ENCODE measurements around the gene PDCD4. TPM values are rescaled to one million over a fixed set of nuclear protein-coding genes. Genes with fewer than 3 reads are reported as not detected.

Gene PDCD4
- total and polyA plus RNA-seq, 9 of the 15 experiments (the other 6 are each of a cell fraction or from before 2014, with no cell fraction given), result 12.9 to 44.1 (median 33.7) TPM

- TF ChIP-seq ZKSCAN1 (IDR thresholded peaks at IDR 0.05; ENCODE audit: low read depth, low read length) (no peak), ETV1 (tag; conservative IDR thresholded peaks at IDR 0.05; ENCODE audit: low read depth) (0 out of 2 replicates have a peak, but pooled peaks have one; percentile 42), HSF4 (CRISPR knock-in tag; IDR thresholded peaks at IDR 0.05; ENCODE audit: borderline replicate concordance) (no peak), DPF2 (IDR thresholded peaks at IDR 0.05) (no peak), HMBOX1 (IDR thresholded peaks at IDR 0.05) (no peak), TCF3 (CRISPR knock-in tag; IDR thresholded peaks at IDR 0.05) (no peak), EP300 (IDR thresholded peaks at IDR 0.05; ENCODE audit: low read length) (no peak), DLX4 (CRISPR knock-in tag; IDR thresholded peaks at IDR 0.05) (no peak), ZNF436 (CRISPR knock-in tag; IDR thresholded peaks at IDR 0.05) (no peak), U2AF1 (optimal IDR thresholded peaks at IDR 0.05; ENCODE audit: low read depth, low read length) (no peak), PRMT5 (CRISPR knock-in tag; IDR thresholded peaks at IDR 0.05) (no peak), ZNF785 (CRISPR knock-in tag; IDR thresholded peaks at IDR 0.05) (no peak), LCOR (CRISPR knock-in tag; IDR thresholded peaks at IDR 0.05) (no peak), POLR3G (IDR thresholded peaks at IDR 0.05; ENCODE audit: extremely low read depth, insufficient read length, insufficient replicate concordance) (no peak), GABPA (tag; conservative IDR thresholded peaks at IDR 0.05; ENCODE audit: low read depth) (peak; percentile 65), ZNF592 (IDR thresholded peaks at IDR 0.05) (no peak), ZNF133 (CRISPR knock-in tag; IDR thresholded peaks at IDR 0.05) (no peak), NELFE (IDR thresholded peaks at IDR 0.05; ENCODE audit: insufficient read depth, insufficient read length) (no peak), ZFX (CRISPR knock-in tag; IDR thresholded peaks at IDR 0.05) (no peak), ZNF79 (CRISPR knock-in tag; IDR thresholded peaks at IDR 0.05; ENCODE audit: low read depth) (no peak)
- TF ChIP-seq, protein P1, sequence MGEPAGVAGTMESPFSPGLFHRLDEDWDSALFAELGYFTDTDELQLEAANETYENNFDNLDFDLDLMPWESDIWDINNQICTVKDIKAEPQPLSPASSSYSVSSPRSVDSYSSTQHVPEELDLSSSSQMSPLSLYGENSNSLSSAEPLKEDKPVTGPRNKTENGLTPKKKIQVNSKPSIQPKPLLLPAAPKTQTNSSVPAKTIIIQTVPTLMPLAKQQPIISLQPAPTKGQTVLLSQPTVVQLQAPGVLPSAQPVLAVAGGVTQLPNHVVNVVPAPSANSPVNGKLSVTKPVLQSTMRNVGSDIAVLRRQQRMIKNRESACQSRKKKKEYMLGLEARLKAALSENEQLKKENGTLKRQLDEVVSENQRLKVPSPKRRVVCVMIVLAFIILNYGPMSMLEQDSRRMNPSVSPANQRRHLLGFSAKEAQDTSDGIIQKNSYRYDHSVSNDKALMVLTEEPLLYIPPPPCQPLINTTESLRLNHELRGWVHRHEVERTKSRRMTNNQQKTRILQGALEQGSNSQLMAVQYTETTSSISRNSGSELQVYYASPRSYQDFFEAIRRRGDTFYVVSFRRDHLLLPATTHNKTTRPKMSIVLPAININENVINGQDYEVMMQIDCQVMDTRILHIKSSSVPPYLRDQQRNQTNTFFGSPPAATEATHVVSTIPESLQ (CRISPR knock-in tag; IDR thresholded peaks at IDR 0.05), result no peak
- TF ChIP-seq, protein P2, sequence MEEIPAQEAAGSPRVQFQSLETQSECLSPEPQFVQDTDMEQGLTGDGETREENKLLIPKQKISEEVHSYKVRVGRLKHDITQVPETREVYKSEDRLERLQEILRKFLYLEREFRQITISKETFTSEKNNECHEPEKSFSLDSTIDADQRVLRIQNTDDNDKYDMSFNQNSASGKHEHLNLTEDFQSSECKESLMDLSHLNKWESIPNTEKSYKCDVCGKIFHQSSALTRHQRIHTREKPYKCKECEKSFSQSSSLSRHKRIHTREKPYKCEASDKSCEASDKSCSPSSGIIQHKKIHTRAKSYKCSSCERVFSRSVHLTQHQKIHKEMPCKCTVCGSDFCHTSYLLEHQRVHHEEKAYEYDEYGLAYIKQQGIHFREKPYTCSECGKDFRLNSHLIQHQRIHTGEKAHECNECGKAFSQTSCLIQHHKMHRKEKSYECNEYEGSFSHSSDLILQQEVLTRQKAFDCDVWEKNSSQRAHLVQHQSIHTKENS (CRISPR knock-in tag; IDR thresholded peaks at IDR 0.05), result no peak
Measured at GRCh38 chr10:110864662-110865140, 7.0 kb upstream of the PDCD4 start (continued).
